Stimulated activated CD4-positive, alpha-beta T cell treated with anti-CD3 and anti-CD28 coated beads, Interleukin-1b, Interleukin-23, amount 100 ng/mL, for 1 hour (primary cell): Measurements from ENCODE around the gene N4BP2.

Experiments
- DNase-seq, 2 donors: peaks; one replicate each; pipeline ENCODE4 v3.0.0-alpha.2; 2020; ENCODE audit warnings: low read depth in 2 of 2

N4BP2 gene

GRCh38 chr4:40152637-40153036, 96.0 kb downstream of the N4BP2 start:
- no peak for DNase-seq

GRCh38 chr4:40157436-40157835, 100.8 kb downstream of the N4BP2 start:
- DNase-seq, result no peak

- no peak for DNase-seq
These were observed 103.6 kb downstream of the N4BP2 start for GRCh38 chr4:40160258-40160657.

- DNase-seq, result no peak
These were observed 107.8 kb downstream of the N4BP2 start for GRCh38 chr4:40164459-40164858.

GRCh38 chr4:40165916-40166315, 109.3 kb downstream of the N4BP2 start:
- DNase-seq, result no peak

- DNase-seq, result no peak
These were observed 111.4 kb downstream of the N4BP2 start for GRCh38 chr4:40168070-40168469.

GRCh38 chr4:40170588-40170987, 113.9 kb downstream of the N4BP2 start:
- no peak for DNase-seq

GRCh38 chr4:40173470-40173875, 116.8 kb downstream of the N4BP2 start:
- no peak for DNase-seq

GRCh38 chr4:40176602-40177001, 120.0 kb downstream of the N4BP2 start:
- DNase-seq, result no peak

GRCh38 chr4:40177591-40177990, 120.9 kb downstream of the N4BP2 start:
- DNase-seq, result no peak

GRCh38 chr4:40178672-40179071, 122.0 kb downstream of the N4BP2 start:
- DNase-seq, result no peak

- no peak for DNase-seq
These were observed 122.7 kb downstream of the N4BP2 start for GRCh38 chr4:40179360-40179759.

- DNase-seq, result no peak
These were observed 123.7 kb downstream of the N4BP2 start for GRCh38 chr4:40180356-40180755.

GRCh38 chr4:40182001-40182400, 125.4 kb downstream of the N4BP2 start:
- no peak for DNase-seq

- DNase-seq, result no peak
These were observed 126.3 kb downstream of the N4BP2 start for GRCh38 chr4:40182954-40183353.

- DNase-seq, result no peak
These were observed 127.2 kb downstream of the N4BP2 start for GRCh38 chr4:40183615-40184411.

- DNase-seq, result no peak
These were observed 129.4 kb downstream of the N4BP2 start for GRCh38 chr4:40185830-40186664.

- no peak for DNase-seq
These were observed 130.0 kb downstream of the N4BP2 start for GRCh38 chr4:40186665-40187014.

GRCh38 chr4:40187386-40187906, 130.8 kb downstream of the N4BP2 start:
- DNase-seq, result no peak

GRCh38 chr4:40190019-40190418, 133.4 kb downstream of the N4BP2 start:
- DNase-seq, result no peak

GRCh38 chr4:40190465-40190864, 133.8 kb downstream of the N4BP2 start:
- no peak for DNase-seq

- DNase-seq, result no peak
These were observed 134.5 kb downstream of the N4BP2 start for GRCh38 chr4:40190880-40191815.
